Stromal cell of bone marrow (primary cell): ENCODE data around the gene STAC.
"Not testable (repeated sequence)": the region's sequence is repeated elsewhere in the genome, so short reads cannot be mapped to it uniquely, and the experiment has no call there.

Experiments
- DNase-seq: peaks from one replicate; pipeline ENCODE4 v3.0.0-alpha.2; 2012; ENCODE audit warnings: low read depth

STAC gene

DNA sequence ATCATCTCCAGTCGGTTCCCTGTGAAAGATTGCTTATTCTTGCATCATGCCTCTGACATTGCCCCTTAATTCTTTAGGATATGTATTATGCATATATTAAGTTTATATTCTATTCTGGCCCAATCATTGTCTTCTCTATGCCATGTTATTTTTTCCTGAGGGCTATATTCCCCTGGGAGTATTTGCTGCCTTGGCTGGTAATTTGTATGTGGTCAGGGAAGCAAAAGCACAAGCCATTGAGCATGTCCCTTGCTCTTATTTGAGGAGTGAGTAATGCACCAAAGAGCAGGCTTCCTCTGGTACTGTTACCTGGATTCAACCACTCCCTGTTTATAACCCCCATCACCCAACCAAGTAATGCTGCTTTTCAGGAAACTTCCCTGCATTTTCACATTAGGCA lies 36.3 kb downstream of the STAC start:
- DNase-seq: no peak

DNA sequence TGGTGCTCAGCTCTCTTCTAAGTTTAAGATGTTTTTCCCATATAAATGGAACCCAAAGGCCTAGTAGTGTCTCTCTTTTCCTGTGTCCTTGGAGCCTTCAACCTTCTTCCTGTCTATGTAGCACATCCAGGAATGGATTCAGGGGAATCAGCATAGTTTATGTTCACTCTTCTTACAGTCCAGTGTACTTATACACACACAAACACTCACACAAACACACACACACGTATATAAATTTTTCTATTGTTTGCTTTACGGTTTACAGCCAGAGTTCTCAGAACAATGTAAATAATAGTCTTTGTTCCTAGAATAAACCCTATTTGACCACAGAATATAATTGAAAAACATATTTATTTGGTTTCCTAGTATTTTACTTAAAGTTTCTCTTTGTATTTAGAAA lies 36.9 kb downstream of the STAC start:
- DNase-seq: no peak

DNA sequence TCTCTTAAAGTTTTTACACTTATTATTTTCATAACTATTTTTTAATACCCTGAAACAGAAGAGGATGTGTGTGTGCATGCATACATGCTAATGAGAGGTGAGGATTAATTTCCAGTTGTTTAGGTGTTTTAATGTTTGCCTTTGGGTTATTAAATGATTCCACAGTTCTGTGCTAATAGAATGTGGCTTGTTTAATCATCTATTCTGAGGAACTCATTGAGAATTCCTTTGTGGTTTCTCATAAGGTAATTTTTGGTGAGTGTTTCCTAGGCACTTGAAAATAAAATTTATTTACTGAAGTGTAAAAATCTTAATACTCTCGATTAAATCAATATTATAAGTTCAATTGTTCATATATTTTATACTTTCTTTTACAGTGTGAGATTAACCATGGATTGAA lies 38.0 kb downstream of the STAC start:
- DNase-seq: no peak

DNA sequence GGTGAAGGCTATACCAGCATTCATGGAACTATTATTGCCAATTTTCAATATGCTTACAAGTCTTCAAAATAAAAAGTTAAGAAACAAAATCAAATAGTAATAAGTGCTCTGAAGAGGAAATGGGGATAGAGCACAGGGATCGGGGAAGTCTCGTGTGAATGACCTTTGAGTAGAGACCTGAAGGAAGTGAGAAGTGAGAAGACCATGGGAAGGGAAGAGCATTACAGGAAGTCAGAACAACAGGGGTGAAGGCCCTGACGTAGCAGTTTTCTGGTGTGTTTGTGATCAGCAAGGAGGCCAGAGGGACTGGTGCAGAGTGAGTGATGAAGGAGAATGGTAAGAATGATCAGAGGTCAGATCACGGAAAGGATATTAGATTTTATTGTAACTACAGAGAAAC lies 48.1 kb downstream of the STAC start:
- no peak for DNase-seq

DNA sequence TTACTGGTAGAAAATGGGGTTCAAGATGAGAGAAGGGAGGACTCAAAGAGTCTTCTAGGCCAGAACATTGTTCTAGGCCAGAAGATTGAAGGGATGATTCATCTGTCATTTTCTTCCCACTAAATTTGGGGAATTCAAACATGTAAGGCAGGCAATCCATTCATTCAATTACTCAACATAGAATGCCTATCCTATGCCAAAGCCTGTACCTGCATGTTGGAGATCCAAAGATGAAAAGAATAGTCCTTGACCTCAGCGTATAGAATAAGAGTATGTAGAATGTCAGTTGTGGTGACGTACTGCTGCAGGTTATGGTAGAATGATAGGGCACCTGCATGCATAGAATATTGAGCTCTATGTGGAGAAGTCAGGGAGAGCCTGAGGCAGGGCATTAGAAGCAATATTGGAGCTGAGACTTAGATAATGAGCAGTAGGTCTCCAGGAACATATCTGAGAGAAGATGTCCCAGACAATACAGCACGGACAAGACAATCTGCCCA lies 49.7 kb downstream of the STAC start:
- DNase-seq: no peak

DNA sequence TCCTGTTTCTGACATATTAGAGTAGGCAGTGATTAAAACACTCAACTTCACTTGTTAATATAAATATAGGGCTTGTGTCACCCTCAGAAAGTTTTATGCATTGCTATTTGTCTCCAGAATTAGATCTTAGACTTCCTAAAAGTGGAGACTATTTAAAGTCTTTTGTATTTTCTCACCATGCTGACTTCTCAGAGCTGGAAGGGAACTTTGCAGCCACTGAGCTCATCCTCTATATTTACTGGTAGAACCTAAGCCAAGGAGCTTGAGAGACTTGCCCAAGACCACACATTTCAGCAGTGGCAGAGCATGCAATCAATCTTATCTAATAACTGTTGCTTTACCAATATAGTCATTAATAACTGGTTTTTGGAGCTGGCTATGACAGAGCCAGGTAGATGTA lies 53.2 kb downstream of the STAC start:
- no peak for DNase-seq

DNA sequence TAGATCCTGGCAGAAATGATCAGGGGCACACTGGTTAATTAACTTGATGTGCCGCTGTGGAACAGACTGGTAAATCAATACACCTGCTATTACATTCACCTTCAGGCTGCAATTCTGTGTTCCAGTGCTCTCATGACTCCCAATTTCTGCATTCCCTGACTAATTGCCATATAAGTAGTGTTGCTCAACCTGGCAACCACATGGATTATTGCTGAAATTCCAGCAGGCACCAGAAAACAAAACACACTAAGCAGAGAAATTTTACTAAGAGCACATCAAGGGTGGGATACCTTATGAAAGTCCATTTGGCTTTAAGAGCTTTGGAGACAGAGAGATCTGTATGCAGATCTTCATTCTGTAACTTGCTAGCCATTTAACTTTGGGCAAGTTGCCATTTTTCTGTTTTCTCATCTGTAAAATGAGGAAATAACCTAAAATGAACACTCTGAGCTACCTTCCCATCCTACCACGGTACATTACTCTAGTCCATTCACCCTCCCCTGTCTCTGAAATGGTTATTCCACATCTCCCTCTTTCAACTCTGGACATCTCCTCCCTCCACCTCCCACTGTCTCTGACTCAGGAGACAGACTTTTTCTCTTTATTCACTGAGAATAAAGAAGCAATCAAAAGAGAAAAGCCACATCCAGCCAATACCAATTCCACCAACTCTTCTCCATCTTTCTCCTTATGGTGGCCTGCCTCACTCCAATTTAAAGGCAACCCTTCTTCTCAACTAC lies 54.6 kb downstream of the STAC start:
- peak; percentile 36 for DNase-seq

DNA sequence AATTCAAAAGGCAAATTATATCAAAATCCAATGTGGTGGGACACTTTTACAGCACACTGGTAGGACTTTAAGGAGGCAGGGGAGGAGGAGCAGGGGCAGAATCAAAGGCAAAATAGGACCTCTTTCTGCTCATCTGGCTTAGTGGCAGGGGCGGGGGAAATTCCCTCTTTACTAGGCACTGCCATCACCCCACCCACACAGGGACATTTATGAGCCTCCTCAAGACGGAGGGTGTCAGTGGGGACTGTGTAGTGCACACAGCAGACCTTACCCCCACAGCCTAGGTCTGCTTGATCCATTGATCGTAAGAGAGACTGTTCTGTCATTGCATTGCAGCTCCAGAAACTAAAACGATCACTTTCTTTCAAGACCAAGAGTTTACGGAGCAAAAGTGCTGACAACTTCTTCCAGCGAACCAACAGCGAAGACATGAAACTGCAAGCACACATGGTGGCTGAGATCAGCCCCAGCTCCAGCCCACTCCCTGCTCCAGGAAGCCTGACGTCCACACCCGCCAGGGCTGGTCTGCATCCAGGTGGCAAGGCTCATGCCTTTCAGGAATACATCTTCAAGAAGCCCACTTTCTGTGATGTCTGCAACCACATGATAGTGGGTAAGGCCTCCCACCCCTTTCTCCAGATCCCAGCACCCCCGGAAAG lies 62.9 kb downstream of the STAC start:
- no peak for DNase-seq

DNA sequence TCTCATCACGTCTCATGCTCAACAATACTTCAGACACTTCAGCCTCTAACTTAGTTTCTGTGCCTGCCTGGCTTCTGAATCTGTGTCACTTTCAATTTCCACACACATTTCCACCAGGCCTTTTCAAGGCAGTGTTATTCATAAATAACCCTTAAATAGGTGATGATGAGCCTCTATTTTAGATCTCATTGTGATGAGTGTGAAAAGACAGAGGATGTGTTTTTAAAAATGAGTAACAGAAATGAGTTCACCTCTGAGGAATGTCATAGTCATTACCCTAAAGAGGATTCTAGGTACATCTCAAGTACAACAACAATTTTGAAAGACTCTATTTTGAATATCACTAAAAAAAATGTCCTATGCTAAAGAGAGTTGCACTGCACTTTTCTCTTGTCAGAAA lies 64.6 kb downstream of the STAC start:
- no peak for DNase-seq

DNA sequence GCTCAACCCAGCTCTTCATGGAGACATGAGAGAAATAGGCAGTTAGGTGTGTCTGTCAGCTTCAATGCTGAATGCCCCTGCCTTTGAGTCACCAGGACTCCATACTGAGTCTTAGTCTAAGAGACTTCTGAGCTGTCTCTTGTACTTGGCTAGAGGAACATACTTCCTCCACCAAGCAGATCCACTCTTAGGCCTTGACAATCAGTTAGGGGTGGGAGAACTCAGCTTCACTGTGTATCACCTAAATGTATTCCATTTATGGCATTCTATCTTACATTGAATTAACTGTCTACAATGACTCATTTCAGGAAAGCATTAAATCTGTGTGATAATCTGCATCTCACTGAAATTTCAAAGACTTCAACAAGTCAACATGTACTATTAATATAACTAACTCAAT lies 66.0 kb downstream of the STAC start:
- DNase-seq: no peak

DNA sequence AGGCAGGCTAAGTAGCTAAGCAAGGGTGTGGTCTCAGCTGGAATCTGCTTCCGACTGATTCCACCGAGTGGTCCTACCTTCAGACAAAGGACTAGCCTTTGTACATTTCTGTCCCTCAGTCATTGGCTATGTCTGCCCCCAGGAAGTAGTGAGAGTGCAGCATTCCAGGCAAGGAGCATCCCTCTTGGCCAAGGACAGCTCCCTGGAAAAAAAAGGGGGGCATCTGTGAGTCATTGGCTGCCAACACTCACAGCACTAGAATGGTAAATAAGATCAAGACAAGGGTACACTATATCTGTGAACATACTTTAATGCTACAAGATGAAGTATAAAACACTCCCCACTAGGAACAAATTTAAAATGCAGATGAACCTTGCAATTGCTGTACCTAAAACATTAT lies 66.8 kb downstream of the STAC start:
- no peak for DNase-seq

DNA sequence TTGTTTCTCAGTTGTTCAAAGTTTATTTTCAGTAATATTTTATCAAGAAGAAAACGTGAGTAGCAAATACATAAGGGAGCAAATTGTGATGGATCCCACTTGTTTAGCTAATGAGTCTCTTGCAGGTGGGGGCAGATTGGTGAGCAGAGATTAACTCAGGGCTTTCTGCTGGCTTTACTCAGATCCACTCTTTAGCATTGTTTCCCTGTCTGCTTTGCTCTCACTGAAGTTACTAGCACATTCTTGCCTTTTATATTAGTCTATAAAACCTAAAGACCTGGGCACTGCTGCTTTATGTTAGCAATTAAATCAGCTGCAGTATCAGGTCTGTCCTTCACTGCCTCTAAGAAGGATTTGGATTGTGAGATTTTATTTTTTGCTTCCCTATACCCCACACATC lies 71.5 kb downstream of the STAC start:
- no peak for DNase-seq

DNA sequence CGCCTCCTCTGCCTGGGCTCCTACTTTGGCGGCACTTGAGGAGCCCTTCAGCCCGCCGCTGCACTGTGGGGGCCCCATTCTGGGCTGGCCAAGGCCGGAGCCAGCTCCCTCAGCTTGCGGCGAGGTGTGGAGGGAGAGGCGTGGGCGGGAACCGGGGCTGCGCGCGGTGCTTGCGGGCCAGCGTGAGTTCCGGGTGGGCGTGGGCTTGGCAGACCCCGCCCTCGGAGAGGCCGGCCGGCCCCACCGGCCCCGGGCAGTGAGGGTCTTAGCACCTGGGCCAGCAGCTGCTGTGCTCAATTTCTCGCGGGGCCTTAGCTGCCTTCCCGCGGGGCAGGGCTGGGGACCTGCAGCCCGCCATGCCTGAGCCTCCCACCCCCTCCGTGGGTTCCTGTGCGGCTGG lies 72.9 kb downstream of the STAC start:
- DNase-seq: not testable (repeated sequence)

DNA sequence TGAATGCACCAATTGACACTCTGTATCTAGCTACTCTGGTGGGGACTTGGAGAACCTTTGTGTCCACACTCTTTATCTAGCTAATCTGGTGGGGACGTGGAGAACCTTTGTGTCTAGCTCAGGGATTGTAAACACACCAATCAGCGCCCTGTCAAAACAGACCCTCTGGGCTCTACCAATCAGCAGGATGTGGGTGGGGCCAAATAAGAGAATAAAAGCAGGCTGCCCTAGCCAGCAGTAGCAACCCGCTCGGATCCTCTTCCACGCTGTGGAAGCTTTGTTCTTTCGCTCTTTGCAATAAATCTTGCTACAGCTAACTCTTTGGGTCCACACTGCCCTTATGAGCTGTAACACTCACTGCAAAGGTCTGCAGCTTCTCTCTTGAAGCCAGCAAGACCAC lies 73.6 kb downstream of the STAC start:
- not testable (repeated sequence) for DNase-seq

DNA sequence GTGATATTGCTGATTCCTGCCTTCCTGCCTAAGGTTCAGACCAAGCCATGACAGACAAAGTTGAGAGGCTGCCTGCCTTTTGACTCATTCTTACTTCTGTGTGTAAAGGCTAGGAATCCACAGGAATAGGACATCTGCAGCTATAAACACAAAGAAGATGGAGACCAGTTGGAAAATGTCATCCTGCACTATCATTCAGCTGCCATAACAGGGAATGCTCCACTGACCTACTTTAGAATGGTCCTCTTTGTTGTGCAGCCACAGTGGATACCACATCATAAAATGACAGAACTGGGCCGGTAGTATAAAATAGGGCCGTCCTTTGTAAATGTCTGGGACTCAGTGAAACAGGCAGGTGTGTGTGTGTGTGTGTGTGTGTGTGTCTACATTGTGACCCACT lies 75.1 kb downstream of the STAC start:
- no peak for DNase-seq

DNA sequence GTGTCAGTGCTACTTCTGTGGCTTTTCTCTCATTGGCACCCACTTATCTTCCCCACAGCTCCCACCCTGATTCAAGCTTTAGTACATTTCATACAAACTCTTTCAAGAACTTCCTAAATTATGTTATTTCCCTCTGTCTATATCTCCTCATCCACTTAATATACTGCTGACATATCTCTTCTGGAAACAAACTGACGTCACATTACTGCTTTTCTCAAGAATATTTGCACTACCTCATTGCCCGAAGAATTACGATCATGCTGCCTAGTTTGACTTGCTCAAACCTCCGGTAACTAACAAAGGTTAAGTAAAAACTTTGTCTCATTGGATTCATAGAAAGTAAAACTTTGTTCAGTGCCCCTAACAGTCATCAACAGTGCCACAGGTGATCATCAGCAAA lies 76.5 kb downstream of the STAC start:
- DNase-seq: no peak

DNA sequence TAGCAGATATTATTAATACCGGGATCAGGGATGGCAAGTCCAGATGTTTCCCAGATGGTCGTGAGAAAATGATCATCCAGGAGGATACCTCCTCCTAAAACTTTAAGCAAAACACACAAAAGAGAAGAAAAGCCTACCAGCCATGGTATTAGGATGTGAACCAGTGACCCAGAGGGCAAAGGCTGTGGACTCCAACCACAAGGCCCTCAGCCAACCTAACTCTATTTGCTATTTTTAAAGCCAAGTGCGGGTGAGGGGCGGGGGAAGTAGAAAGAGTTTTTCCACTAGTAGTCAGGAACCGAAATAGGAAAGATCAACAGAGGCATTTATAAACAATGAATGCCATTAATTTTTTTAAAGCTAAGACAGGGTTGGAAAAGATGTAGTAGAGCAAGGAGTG lies 77.4 kb downstream of the STAC start:
- DNase-seq: no peak

DNA sequence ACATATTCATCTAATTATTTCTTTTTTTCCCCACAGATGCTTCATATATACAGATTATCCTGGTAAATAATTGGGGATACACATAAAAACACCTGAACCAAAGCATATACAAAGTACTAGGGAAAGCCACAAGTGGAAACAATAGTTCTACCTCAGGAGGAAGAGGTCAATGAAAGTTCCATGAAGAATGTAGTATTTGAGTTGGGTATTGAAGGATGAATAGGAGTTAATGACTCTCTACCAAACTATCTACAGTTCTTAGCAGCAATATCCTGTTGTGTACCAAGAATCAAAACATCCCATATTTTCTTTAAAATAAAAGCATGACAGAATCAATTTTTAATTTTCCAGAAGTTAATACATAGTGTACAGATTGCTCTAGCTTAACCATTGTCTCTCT lies 78.9 kb downstream of the STAC start:
- DNase-seq: no peak

DNA sequence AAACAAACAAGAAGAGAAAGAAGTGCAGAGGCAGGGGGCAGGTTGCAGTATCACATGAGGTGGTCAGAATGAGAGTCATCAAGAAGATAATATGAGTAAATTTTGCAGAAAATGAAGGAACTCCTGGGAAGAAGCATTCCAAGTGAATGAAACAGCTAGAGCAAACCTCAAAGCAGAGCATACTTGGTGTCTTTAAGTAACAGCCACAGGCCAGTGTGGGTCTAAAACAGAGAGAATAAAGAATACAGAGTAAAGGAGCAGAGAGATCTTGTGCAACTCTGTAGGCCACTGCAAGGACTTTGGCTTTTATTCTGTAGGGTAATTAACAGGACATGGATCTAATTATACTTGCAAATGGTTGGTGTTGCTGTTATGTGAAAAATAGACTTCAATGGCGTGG lies 81.3 kb downstream of the STAC start:
- DNase-seq: peak; percentile 44

DNA sequence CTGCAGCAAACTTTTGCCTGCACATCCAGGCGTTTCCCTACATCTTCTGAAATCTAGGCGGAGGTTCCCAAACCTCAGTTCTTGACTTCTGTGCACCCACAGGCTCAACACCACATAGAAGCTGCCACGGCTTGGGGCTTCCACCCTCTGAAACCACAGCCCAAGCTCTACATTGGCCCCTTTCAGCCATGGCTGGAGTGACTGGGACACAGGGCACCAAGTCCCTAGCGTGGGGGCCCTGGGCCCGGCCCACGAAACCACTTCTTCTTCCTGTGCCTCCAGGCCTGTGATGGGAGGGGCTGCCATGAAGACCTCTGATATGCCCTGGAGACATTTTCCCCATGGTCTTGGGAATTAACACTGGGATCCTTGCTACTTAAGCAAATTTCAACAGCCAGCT lies 91.7 kb downstream of the STAC start:
- not testable (repeated sequence) for DNase-seq

DNA sequence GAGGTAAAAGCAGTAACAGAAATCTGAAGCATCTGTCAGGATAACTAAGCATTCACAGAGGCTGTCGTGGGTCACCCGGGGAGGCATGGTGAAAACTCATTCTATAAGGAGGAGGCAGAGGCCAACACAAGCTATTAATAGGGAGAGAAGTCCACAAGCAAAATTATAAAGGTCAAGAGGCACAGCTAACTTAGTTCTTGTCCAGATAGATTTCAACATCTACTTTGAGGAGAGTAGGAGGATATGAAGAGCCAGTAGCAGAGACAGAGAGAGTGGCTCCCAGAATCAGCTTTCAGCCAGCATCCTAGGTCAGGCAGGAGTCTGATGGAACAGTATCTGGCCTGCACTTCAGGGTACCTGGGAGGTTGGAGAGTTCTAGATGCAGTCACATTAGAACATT lies 95.3 kb downstream of the STAC start:
- DNase-seq: no peak

DNA sequence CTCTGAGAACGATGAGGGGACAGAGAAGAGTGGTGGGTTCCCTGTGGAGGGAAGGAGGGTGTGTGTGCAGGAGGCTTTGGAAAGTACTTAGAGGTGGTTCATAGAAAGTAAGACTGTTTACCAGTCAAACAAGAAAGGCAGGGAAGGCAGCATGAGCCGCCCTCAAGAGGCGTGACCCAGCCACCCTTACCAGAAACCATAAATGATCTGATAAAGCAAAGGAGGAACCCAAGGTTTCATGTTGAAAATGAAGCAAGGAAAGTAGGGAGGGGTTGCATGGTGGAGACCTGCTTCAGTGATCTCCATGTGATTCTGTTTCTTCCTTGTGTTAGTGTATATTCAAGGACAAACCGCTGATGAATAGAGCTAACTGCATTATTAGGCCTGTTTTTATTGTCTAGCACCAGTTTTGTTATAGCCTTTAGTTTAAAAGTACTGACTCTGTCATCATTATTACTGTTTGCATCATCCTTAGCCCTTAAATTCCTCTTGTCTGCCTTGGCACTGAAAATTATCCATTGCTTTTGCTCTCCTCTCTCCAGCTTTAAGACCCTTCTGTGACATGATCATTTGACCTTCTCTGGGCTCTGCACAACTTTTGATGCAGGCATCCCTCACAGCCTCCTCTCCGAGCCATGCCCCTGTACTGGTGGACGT lies 96.1 kb downstream of the STAC start:
- no peak for DNase-seq

DNA sequence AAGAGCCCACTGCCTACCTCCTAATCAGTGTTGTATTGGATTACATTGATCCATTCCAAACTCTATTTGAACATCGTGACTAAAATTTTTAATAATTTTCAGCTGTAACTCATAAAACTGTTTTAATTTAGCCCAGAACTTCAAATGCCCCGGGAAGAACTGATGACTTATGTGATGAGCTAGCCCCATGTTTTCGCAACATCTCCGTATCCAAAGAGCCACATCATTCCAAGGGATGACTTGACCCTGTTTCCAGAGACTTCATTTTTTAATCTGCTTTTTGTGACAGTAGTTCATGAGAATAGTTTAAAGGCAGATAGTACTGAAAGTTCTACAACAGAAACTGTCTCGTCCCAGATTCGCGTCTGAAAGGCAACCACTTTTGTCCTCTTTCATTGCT lies 97.4 kb downstream of the STAC start:
- DNase-seq: peak; percentile 80
